Raji (cell line): ENCODE results near the gene CYLC2.

Source experiments
- POLR2A ChIP-seq: IDR thresholded peaks from 2 replicates; pipeline ENCODE4 v1.6.1; 2011; ENCODE audit warnings: low read depth, low read length, control low read depth; ENCODE audit not compliant: insufficient read depth

The CYLC2 gene, protein sequence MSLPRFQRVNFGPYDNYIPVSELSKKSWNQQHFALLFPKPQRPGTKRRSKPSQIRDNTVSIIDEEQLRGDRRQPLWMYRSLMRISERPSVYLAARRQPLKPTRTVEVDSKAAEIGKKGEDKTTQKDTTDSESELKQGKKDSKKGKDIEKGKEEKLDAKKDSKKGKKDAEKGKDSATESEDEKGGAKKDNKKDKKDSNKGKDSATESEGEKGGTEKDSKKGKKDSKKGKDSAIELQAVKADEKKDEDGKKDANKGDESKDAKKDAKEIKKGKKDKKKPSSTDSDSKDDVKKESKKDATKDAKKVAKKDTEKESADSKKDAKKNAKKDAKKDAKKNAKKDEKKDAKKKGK

DNA sequence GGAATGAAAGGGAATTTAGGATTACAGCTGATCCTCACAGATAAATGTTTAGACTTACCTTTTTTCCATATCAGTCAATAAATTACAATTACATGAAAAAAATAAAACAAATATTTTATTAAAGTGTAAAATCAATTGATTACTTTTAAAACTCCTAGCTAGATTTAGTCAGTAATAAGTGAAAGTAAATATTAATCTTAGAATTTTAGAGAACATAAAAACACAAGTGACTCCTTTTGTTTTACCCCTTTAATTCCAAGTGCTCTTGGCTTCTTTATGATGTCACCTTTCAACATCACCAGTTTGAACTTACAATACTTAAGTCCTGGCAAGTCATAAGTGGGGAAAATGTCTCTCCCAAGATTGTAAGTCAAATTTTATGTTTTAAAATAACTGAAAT, at the start of gene CYLC2:
CYLC2 (plus strand) TSS at position 301 of the 400 bp plus-strand sequence; CDS start at position 349, 48 bp downstream.
- no peak for TF ChIP-seq POLR2A

DNA sequence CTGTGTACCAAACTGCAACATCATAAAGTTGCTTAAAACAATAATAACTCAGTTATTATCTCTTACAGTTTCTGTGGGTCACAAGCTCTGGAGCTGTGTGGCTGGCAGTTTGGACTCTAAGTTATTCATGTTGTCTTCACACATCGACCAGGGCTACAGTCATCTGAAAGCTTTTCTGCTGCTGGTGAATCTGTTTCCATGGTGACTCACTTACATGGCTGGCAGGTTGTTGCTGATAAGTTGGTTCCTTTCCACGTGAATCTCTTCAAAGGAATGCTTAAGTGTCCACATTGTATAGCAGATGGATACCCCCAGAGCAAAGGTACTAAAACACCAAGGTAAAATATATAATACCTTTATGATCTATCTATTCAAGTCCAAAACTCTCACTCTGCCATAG, 44.8 kb upstream of the CYLC2 start:
- no peak for TF ChIP-seq POLR2A

DNA sequence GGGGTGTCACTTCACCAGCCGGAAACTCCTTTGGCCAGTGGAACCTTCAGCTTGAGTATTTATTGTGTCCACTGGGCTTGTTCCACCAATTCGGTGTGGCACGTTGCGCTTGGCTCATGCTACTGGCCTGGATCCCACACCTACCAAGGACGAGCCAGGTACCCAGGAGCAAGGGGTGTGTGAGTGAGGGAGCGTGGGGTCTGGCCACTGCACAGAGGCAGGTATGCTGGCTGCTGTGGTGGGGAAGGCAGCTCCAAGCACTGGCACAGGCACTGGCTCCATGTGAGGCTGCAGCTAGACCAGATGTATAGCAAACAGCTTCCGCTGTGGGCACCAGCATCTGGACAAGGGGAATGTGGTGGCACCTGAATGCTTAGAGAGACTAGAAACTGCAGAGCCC, 28.1 kb upstream of the CYLC2 start:
- no peak for TF ChIP-seq POLR2A

DNA sequence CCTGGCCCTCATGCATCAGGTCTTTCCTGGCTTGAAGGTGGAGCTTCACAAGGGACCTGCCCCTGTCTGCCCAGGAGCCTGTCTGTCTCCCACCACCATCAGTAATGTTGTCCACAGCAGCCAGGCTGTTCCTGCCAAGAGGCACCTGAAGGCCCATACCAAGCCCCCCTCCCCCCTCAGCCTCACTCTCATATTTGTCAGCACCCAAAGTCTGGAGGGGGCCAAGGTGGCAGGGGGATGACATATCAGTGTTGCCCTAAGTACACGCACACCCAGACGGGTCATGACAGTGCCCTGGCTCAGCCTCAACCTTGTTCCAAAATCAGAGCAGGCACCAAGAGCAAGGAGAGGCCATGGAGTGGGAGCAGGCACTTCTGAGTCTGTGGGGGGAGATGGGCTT, 27.2 kb upstream of the CYLC2 start:
- TF ChIP-seq POLR2A = no peak

DNA sequence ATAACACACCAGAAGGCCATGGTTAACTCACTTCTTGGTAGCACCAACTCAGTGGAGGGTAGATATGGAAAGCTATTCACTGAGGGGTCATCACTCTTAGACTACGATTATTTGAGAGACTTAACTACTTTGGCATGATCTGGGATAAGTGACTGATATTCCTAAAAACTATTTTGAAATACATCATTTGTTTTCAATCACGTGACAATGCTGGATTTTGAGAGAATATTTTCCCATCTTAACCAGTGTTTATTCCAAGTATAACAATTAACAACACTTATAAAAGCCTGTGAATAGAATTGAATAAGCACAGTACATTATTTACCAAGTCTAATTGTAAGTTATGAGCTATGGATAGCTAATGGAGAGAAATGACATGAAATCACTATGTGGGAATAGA, 22.4 kb upstream of the CYLC2 start:
- no peak for TF ChIP-seq POLR2A

DNA sequence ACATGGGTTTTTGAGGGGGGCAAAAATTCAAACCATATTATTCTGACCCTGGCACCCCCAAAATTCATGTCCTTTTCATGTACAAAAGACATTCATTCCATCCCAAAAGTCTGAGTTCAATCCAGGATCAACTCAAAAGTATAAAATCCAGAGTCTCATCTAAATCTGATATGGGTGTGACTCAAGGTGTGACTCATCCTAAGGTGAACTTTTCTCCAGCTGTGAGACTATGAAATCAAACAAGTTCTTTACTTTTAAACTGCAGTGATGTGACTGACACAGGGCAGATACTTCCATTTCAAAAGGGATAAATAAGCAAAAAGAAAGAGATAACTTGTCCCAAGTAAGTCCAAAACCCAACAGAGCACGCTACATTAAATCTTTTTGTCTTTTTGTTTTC, 20.6 kb upstream of the CYLC2 start:
- TF ChIP-seq POLR2A = no peak

DNA sequence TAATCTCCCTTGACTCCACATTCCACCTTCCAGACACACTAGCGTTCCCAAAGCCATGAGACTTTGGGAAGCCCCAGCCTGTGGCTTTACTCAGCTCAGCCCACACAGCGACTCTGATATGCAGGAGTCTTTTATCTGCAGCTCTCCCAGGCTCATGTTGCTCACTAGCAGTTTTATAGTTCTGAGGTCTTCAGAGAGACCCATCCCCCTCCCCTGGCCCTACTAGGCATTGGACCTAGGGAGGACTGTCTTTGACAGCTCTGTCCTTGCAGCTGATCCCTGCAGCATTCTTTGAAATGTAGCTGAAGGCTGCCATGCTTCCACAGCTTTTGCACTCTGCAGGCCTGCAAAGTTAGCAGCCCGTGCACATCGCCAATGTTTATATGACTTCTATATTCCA, 19.9 kb upstream of the CYLC2 start:
- TF ChIP-seq POLR2A = no peak

DNA sequence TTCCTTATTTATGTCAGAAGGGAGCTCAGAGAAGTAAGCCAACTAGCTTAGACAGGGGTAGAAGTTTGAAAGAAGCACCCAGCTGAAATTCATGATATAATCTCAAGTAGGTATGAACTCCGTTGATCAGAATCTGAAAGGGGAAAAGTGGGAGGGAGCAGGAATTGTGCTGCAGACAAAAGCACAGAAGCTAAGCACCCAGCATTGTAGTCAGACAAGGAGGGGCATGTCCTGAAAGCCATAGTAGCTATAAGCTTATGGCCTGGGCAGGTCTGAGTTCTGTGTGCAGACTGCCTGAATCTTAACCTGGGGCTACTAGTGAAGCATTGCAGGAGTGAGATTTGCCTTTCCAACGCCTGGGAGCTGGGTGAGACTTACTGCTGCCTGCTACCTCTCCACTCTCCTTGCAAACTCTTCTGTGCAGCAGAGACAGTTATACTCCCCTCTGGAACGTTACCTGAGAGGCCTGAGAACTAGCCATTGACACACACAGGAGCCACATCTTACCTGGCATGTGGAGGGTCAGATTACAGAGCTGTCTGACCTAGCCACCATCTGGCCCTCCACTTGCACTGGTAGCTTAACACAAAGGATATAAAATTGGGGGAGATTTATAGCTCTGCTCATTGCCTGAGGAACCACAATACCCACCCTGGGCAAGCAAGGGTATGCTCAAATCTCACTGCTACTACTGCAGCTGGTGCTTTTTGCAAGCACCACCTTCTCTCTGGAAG, 9.8 kb upstream of the CYLC2 start:
- no peak for TF ChIP-seq POLR2A

DNA sequence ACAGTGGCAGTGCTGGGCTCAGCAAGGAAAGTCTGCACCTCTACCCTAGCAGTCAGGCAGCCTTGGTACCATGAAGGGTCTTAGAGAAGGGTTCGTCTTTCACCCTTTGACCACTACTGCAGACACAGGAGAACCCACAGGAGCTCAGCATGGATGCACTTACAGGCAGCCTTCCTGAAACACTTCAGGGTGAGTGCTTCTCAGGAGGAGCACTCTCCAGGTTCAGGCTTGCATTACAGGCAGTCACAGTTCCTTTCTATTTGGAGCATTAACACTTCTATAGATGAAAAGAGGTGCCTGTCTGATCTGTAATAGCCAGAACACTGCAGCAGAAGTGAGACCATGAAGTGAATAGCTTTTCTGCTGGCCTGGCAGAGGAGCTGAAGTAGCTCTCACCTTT, 8.7 kb upstream of the CYLC2 start:
- TF ChIP-seq POLR2A = no peak

DNA sequence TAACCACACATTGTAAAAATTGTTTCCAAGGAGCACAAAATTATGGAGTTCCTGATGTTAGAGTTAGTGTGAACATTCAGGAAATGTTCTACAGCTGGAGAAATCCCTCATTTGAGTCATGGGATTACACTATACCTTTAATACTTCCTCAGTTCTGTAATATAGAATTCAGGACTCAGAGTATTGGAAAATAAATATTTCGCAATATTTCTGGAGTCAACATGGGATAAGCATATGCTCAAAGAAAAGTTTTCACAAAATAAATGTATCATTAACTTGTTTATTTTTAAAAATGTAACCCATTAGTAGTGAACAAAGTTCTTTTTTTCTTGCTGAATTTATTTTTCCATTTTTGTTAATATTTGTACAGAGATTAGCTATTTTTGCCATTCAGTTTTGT, 8.6 kb downstream of the CYLC2 start:
- no peak for TF ChIP-seq POLR2A

DNA sequence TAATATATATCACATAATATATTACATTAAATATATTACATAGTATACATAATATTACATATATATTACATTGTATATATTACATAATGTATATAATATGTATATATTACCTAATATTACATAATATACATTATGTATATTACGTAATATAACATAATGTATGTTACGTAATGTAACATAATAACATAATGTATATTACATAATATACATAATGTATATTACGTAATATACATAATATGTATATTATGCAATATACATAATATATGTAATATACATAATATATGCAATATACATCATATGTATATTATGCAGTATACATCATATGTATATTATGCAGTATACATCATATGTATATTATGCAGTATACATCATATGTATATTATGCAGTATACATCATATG, 19.1 kb downstream of the CYLC2 start:
- no peak for TF ChIP-seq POLR2A

DNA sequence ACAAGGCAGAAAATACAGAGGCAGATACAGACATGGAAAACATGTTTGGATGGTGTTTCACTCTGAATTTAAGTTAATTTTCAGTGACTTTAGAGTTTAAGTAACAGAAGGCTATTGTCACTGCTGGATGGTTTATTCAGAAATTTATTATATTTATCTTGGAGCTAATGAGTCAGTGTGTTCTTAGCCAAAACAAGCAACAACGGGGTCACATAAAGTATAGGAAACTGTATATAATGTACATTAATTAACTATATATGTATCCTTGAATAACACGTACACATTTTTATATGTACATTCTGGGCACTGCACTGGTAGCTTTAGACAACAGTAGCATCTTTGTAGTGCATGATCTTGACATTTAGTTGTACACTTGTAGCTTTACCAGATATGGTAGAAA, 30.7 kb downstream of the CYLC2 start:
- TF ChIP-seq POLR2A = no peak

DNA sequence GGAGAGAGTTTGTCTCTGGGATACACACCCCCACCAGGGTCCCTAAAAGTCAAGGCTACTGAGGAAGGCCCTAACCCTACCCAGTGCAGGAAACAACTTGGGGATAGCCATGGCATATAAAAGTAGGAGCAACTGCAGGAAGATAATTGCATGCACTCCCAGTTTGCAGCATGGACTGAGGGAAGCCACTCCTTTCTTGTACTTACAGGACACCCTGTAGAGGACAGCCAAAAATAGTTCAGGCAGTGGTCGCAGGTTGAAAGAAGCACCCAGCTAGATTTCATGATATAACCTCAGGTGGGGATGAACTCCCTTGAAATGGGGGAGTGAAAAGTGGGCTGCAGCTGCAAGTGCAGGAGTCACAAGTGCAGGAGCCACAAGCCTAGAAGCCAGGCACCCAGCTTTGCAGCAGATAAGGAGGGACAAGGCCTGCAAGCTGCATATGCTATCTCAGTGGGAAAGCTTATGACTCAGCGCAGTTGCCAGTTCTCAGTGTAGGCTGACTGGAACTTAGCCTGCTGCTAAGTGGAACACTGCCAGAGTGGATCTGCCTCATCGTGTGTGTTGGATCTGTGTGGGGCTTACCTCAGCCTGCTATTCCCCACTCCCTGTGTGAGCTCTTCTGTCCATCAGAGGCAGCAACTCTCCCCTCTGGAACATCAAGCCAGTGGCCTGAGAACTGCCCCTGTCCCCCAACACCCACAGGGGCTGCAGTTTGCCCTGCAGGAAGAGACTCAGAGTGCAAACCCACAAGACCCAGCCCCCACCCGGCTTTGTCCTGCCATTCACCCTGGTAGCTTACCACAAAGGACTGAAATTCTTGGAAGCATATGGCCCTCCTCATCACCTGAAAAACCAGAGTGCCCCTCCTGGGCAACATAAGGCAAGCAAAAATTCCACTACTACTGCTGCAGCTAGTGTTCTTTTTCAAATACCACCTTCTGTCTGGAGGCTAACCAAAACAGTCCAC, 42.7 kb downstream of the CYLC2 start:
- no peak for TF ChIP-seq POLR2A

DNA sequence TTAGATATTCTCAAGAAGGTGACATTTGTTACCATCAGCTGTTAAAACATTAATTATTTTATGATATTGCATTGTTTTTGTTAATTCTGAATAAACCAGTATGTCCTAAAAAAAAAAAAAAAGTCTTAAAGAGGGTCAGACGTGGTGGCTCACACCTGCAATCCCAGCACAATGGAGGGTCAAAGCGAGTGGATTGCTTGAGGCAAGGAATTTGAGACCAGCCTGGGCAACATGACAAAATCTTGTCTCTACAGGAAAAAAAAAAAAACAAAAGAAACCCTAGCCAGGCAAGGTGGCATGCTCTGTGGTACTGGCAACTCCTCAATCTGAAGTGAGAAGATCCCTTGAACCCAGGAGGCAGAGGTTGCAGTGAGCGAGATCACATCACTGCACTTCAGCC, 46.8 kb downstream of the CYLC2 start:
- no peak for TF ChIP-seq POLR2A
